ENCODE measurements around the gene JAZF1. TPM values are rescaled to one million over a fixed set of nuclear protein-coding genes. Genes with fewer than 3 reads are reported as not detected.

The JAZF1 gene
- total RNA-seq, 1 donor from 2014 or later, result 22.1 TPM

DNA sequence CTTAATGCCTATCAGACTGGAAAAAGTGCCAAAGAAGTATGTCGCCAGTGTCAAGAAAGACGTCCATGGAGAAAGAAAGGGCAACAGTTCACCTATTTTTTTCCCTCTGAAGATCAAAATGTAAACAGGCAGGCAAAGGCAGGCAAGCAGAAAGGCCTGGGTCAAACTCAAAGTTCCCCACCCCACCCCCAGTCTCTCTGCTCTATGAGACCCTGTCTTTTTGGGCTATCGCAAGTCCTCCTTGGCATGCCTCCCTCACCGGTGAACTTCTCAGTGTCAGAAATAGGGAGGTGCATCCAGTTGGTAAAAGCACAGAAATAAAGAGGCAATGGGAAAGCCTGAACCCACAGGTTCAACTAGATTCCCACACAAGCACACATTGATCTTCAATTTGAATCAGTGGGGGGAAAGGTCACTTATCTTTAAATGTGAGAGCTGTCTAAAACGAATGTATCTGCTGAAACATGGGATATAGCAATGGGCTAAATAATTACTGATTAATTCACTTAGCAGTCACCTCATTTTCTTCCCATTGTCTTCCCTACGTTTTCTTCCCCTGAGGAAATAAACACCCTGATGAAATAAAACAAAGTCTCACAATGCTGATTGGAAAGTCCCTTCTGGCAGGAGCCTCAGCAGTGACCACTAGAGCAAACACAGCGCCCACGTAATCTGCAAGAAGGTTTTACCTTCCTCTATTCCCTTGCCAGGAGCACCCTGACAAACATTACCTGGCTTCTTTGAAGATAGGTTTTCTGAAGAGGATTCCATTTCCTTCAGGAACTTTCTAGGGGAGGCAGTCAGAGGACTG lies 31.1 kb downstream of the JAZF1 start:
- ATAC-seq (ENCODE audit: poor library complexity) (no peak), DNase-seq (no peak)
- intact Hi-C loops (cut with DNase I), result no loop called here

DNA sequence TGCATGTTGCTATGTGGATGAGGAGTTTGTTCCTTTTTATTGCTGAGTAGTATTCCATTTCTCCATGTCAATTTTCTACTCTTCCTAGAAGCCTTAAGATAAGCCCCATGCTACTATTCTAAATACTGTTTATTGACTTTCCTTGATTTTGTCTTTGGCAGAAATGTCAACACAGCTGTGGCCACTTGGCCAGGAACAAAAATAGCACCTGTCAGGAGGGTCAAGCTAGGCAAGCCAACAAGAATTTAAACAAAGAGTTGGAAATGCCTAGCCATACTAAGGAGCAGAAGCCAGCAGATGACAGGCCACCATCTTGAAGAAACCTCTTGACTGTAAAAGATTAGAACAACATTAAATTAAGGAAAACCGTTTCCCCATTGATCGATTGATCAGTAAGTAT lies 34.7 kb downstream of the JAZF1 start:
- DNase-seq (no peak), ATAC-seq (ENCODE audit: poor library complexity) (no peak)
- intact Hi-C loops (cut with DNase I), result no loop called here

DNA sequence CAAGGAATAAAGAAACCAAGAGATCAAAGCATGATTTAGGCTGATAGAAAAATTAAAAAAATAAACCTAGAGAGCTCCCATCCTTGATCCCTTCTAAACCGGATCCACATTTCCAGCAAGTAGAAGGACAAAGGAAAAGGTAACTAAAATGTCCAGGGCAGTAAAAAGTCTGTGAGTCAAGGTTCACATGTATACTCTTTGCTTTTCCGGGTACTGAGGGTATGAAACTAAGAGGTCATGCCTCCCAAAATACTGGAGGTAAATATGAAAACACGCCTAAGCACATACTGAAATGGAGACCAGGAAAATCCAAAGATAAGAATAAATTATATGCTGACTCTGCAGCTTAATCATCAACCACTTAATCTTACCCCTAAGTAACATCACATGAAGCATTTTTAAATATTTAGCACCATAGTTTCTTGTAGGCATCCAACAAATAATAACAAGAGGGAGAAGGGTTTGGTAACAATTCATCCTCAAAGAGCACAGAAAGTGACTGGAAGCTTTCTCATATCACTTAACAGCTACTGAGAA lies 35.4 kb downstream of the JAZF1 start:
- intact Hi-C loops (cut with DNase I), result no loop called here
- ATAC-seq (ENCODE audit: poor library complexity), result no peak
- no peak for DNase-seq

DNA sequence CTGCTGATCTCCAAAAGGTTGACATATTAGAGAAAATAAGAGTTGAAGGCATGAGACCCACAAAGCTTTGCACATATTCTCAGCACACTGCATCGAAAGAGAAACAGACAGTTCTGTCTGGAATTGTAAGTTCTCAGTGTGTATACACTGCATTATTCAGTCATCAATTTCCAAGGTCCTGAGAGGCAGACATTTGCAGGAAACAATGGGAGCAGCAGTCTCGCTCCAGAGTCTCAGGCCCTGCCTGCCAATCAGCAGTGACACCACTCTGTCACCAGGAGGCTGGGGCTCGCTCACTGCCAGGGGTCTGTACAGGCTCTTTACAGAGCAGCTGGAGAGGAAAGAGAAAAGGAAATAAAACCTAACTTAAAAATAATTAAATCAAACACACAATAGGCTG lies 36.3 kb downstream of the JAZF1 start:
- ATAC-seq (ENCODE audit: poor library complexity), result peak; percentile 52
- no peak for DNase-seq
- intact Hi-C loops (cut with DNase I), result no loop called here

DNA sequence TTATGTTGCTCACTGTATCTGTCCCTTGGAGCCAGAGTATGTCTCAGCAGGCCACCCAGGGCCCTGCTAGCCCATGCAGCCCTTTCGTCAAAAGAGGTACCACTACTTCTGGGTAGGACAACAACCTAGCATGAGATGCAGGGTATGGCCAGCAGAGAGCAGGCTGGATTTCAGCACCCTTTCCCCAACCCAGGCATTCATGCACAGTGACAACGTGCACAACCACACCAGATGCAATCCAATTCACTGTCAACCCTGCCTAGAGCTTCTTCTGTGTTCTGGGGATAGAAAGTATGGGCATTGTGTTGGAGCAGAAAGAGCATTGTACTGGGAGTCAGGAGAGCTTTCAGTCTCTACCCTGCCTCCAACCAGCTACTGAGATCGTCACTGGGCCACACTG lies 37.9 kb downstream of the JAZF1 start:
- DNase-seq, result no peak
- no peak for ATAC-seq (ENCODE audit: poor library complexity)
- intact Hi-C loops (cut with DNase I), result no loop called here

DNA sequence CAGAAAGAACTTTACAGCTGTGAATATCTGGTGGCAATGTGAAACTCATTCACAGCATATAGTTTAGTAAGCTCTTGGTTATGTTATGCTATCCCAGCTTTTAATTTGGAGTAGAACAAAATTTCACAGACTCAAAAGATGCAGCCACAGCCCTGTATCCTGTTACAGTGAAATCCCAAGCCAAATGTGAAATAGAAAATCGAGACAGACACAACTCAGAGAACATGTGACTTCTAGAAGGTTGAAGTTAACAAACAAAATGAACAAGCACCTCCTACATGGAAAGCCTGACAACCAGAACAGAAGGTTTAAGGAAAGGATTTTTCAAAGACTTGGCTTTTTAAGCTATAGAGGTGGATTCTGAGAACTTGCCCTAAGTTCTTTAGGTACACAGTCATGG lies 39.6 kb downstream of the JAZF1 start:
- DNase-seq (no peak), ATAC-seq (ENCODE audit: poor library complexity) (no peak)
- intact Hi-C loops (cut with DNase I), result no loop called here

DNA sequence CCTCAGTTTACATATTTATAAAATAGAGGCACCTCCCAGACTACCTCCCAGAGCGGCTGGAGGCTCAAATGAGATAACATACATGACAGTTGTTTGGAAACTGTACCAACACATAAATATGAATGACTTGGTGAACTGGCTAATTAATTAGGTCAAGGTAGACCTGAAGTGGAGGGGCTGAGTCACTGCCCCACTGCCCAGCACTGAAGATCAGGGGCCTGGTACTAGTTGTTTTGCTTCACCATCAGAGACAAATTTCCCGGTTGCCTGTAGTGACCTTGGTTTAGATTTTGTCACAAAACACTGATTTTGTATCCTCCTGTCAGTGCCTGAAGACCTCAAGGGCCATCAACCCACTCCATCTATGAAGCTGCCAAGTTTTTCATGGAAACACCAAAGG lies 41.8 kb downstream of the JAZF1 start:
- intact Hi-C loops (cut with DNase I), result no loop called here
- ATAC-seq (ENCODE audit: poor library complexity) (no peak), DNase-seq (no peak)

DNA sequence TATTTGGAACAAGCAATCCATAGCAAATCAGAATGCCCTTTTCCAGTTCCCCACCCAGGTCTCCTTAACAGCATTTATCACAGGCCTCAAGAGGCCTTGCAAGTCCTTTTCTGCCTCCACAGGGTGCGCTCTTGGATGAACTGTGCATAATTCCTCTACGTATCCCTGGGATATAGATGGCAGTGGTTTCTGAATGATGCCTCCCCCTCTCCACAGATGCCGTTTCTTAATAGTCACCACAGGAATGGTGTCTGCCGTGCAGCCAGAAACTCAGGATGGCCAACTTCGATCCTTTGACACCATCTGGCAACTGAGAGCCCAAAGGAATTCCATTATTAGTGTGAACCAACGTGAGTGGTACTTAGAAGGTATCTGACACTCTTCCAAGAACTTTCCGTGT lies 43.1 kb downstream of the JAZF1 start:
- DNase-seq (no peak), ATAC-seq (ENCODE audit: poor library complexity) (no peak)
- intact Hi-C loops (cut with DNase I), result no loop called here

DNA sequence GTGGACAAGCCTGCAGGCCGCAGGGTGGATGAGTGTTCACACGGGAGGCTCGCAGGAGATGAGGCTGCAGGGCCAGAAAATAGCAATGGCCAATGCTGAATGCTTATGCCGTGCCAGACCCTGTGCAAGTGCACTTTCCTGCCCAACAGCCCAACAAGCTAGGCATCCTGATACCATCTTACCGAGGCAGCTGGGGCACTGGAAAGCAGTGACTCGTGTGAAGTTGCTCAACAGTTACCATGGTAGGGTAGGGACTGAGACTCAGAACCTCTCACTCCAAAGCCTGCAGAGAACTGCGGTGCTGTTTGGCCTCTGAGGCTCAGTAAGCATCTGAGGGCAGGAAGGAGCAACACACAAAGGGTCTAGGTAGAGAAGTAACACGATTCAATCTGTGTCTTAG lies 43.7 kb downstream of the JAZF1 start:
- intact Hi-C loops (cut with DNase I), result no loop called here
- DNase-seq, result no peak

DNA sequence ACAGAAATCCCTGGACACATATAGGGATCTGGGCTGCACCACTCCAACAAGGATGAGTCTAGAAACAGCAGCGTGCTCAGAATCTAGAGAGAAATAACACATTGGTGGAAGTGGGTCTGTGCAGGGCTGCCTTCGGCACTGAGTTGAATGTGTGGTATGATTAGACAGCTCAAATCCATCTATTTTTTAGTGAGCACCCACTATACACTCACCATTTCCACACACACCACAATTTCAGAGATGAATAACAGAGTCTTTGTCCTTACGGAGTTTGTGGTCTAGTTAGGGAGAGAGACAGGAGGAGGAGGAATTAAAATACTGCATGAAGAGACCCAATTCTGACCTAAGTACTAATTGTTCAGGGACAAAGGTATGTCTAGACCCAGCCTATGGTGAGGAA lies 44.2 kb downstream of the JAZF1 start:
- no peak for DNase-seq
- ATAC-seq (ENCODE audit: poor library complexity), result no peak
- intact Hi-C loops (cut with DNase I), result no loop called here

More for the DNA sequence above, 43.7 kb downstream of the JAZF1 start:
- ATAC-seq (ENCODE audit: poor library complexity), result no peak

DNA sequence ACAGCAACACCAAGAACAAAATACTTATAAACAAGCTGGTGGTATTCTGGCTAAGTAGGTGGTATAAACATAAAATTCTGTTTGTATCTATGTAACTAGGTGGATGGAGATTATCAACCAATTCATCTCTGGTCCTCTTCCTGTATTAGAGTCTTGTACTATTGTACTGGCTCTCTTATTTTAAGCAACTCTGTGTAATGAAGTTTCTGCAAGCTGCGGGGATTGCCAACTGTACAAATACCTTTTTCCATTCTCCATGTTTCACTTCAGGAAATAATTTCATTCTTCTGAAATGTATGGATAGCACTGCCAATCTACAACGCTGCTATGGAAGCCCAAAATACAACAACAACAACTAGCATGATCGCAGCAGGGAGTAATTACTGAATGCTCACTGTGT lies 44.8 kb downstream of the JAZF1 start:
- intact Hi-C loops (cut with DNase I), result no loop called here
- DNase-seq, result no peak
- ATAC-seq (ENCODE audit: poor library complexity), result no peak

DNA sequence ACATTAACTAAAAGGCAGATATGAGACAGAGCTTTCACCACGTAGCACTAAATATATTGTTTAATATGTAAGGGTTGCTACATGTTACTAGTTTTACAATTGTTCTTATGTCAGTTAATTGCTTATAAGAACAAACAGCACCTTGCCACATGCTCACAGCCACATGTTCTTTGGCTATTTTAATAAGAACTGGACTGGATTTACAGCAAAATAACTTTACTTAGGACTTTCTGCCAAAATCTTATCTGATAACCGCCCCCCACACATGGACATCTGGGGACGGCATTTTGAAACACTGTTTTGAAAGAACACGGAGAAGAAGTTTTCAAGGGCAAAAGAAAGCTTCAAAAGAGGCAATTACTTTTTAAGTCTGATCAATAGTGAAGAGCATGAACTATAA lies 45.3 kb downstream of the JAZF1 start:
- ATAC-seq (ENCODE audit: poor library complexity) (peak; percentile 34), DNase-seq (no peak)
- intact Hi-C loops (cut with DNase I), result no loop called here

DNA sequence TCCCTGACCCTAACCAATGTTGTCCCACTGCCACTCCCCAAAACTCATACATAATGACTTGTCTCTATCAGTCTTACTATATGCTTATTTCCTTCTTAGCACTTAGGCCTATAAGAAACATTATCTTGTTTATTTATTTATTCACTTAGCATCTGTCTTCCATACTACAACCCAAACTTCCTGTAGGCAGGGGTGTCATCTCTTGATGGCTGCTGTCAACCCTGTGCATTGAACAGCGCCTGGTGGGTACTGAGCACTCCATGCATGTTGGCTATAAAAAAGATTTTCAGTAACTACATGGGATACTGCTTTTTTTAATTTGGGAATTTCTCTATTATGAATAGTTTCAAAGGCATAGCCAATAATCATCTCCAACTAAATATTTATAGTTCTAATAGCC lies 46.7 kb downstream of the JAZF1 start:
- intact Hi-C loops (cut with DNase I), result no loop called here
- no peak for ATAC-seq (ENCODE audit: poor library complexity)
- no peak for DNase-seq

DNA sequence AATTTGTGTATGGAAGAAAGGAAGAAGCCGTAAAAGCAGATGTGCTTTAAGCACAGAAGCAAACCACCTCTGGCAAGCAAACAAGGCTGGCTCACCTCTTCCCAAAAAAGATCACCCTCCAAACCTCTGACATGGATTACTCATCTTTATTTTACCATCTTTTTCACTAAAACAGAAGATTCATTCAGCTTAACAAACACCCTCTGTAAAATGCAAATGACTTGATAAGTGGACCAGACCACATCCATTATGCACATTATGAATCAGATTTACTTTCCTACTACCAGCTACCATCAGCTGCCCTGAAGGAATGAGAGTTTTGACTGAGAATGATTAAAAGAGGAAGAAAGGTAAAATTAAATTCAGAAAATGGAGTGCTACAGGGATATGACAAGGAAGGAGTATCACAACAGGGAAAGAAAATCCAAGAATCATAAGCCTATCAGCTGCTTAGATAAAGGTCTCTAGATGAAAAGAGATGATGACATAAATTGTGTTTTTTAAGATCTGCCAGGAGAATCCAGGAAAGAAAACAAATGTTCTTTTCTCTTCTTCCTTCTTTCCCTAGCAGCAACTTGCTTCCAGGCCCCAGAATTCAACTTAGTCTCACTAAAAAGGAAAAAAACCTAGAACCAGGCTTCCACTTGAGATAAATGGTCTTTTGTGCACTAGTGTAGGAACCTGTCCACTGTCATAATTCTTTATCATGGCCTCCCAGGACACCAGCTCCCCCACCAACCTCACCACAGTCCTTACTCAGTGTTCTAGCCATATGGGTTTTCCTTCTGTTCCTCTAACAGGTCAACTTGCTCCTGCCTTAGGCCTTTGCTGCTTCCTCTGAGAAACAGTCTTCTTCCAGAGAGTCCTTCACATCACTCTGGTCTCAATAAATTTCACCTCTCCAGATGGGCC lies 47.4 kb downstream of the JAZF1 start:
- no peak for DNase-seq
- ATAC-seq (ENCODE audit: poor library complexity), result no peak
- intact Hi-C loops (cut with DNase I), result no loop called here

DNA sequence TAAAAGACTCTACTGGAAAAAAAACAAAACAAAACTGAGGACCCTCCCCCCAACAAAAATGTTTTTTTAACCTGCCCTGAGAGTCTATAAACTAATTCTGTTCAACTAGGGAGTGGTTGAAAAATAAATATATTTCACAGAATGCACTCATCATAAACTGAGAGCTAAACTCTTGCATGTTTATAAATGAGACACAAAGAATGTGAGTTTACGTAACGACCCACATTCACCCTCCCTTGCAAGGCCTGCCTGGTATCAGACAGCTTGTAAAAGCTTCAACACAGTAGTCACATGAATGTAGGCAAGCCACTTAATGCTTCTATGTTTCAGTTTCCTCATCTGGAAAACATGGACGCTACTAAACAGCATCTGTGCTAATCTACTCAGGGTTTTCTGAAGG lies 50.3 kb downstream of the JAZF1 start:
- no peak for ATAC-seq (ENCODE audit: poor library complexity)
- intact Hi-C loops (cut with DNase I), result no loop called here

DNA sequence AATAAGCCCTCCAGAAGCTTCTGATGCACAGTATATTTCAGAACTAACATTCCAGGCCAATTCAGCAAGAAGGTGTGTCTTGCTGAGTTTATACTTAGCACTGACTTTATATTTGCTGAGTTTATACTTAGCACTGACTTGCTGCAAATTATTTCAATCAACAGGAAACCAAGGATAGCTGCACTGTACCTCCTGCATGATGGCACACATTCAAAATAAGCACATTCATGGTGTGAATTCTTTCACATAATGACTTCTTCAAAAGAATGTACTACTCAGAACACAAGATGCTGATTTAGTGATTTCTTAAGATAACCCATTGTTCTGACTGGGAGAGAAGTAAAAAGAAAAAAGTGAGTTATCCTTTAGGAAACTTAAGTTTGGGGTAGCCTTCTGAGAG lies 52.0 kb downstream of the JAZF1 start:
- intact Hi-C loops (cut with DNase I), result no loop called here
- no peak for DNase-seq
- no peak for ATAC-seq (ENCODE audit: poor library complexity)

More for the DNA sequence above, 50.3 kb downstream of the JAZF1 start:
- no peak for DNase-seq

DNA sequence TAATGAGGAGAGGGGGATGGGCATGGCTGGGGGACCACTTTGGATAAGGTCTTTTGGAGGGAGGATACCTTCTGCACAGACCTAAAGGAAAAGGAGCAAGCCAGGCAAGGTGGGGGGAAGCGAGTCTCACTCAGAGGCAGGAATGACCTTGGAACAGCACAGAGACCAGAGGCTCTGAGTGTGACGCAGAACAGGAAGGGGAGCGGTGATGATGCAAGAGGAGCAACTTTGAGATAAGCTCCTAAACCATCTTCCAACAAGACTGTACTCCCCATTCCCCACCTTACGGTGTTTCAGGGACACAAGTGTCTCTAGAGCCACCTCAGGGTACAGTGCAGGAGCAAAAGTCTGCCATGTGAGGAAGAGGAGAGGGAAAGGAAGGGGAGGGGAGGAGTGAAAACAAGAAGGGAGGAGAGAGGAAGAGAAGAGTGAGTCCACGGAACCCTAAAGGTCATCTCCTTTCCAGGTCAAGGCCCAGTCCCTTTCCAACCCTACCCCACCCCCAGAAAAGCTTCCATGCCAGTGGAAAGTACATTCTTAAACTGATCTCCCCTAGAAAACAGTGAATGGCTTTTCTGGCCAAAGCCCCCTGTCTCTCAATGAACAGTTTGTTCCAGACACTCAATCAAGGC lies 54.1 kb downstream of the JAZF1 start:
- intact Hi-C loops (cut with DNase I), result no loop called here
- ATAC-seq (ENCODE audit: poor library complexity) (no peak), DNase-seq (no peak)

DNA sequence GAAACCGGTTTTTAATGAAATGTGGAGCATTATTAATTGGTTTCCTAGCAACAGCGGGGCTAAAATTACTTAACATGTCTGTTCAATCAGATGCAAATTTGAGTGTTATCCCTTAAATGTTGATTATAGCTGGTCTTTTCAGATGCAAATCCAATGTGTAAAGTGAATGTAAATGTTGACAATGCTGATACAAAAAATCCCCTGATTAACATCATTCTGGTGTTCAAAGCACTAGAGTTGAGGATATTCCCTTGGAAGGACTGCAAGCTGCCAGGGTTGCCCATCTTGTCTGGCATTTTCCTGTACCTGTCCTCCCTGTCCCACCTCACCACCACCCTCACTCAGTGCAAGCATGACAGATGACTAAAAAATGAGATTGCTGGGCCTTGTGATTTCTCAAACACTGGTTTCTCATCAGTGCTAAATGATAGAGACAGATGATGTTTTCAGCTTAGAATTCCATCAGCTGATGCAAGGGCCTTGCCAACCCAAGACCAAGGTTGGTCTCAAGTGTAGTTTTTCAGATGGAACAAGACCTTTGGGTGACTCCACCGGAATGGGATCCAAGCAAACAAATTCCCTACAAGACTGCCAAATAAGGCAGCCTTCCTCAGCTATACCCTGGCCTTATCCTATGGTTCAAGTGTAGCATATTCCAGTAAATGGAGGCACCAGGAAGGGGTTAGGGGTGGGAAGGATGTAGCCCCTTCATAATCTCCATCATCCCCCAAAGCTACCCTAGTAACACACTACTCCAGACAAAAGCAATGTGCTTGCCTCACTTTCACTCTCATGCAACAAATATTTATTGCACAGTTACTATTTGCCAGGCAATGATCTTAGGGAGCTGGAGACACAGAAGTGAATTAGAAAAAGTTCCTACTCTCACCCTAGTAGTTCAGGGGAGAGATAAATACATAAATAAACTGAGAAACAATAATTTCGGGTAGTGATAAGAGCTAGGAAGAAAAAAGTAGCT lies 54.9 kb downstream of the JAZF1 start:
- no peak for DNase-seq
- ATAC-seq (ENCODE audit: poor library complexity), result peak; percentile 19
- intact Hi-C loops (cut with DNase I), result no loop called here

Measured in Right ventricle myocardium superior (tissue), 1 donor.